GM21367 (cell line): ENCODE measurements around the gene APBA2.
"Not testable (repeated sequence)": the region's sequence is repeated elsewhere in the genome, so short reads cannot be mapped to it uniquely, and the experiment has no call there.

Experiments
- ATAC-seq: cut with Tn5 transposase; IDR thresholded peaks from one replicate; pipeline ENCODE4 v1.9.1; 2021; ENCODE audit not compliant: unreplicated experiment

Gene APBA2

GRCh38 chr15:28885630-28886430, at the start of gene APBA2:
Gene APBA2 (plus strand): TSS chr15:28885974. CDS start chr15:29053885, 167,911 bp downstream.
- ATAC-seq, result no peak

GRCh38 chr15:28840285-28840684, 45.5 kb upstream of the APBA2 start:
- ATAC-seq, result not testable (repeated sequence)

- not testable (repeated sequence) for ATAC-seq
Measured at GRCh38 chr15:28842210-28842609, 43.6 kb upstream of the APBA2 start.

GRCh38 chr15:28843520-28843919, 42.3 kb upstream of the APBA2 start:
- not testable (repeated sequence) for ATAC-seq

GRCh38 chr15:28844147-28844546, 41.6 kb upstream of the APBA2 start:
- ATAC-seq, result not testable (repeated sequence)

GRCh38 chr15:28847247-28847646, 38.5 kb upstream of the APBA2 start:
- not testable (repeated sequence) for ATAC-seq

- ATAC-seq, result not testable (repeated sequence)
Measured at GRCh38 chr15:28847959-28848358, 37.8 kb upstream of the APBA2 start.

GRCh38 chr15:28848521-28848920, 37.3 kb upstream of the APBA2 start, which contains the start of gene GOLGA6L7:
Gene GOLGA6L7 (minus strand): TSS chr15:28848644. CDS start chr15:28848549, 95 bp downstream.
- ATAC-seq, result not testable (repeated sequence)

GRCh38 chr15:28849271-28849670, 36.5 kb upstream of the APBA2 start:
- not testable (repeated sequence) for ATAC-seq

GRCh38 chr15:28849766-28850165, 36.0 kb upstream of the APBA2 start:
- ATAC-seq, result not testable (repeated sequence)

- not testable (repeated sequence) for ATAC-seq
Measured at GRCh38 chr15:28853654-28854053, 32.1 kb upstream of the APBA2 start.

- not testable (repeated sequence) for ATAC-seq
Measured at GRCh38 chr15:28854578-28854977, 31.2 kb upstream of the APBA2 start.

GRCh38 chr15:28861031-28861534, 24.7 kb upstream of the APBA2 start:
- no peak for ATAC-seq

GRCh38 chr15:28861589-28862293, 24.0 kb upstream of the APBA2 start:
- not testable (repeated sequence) for ATAC-seq

GRCh38 chr15:28868744-28869345, 16.9 kb upstream of the APBA2 start:
- ATAC-seq, result no peak

- ATAC-seq, result no peak
Measured at GRCh38 chr15:28871168-28871567, 14.6 kb upstream of the APBA2 start.

- no peak for ATAC-seq
Measured at GRCh38 chr15:28873006-28873405, 12.8 kb upstream of the APBA2 start.

- no peak for ATAC-seq
Measured at GRCh38 chr15:28873585-28874190, 12.1 kb upstream of the APBA2 start.

GRCh38 chr15:28875461-28876000, 10.2 kb upstream of the APBA2 start:
- ATAC-seq, result no peak

- no peak for ATAC-seq
Measured at GRCh38 chr15:28876131-28876844, 9.5 kb upstream of the APBA2 start.
